GM18519 (cell line): ENCODE data around the gene CAV1.

Experiments used
- ATAC-seq: cut with Tn5 transposase; IDR thresholded peaks from one replicate; pipeline ENCODE4 v1.9.1; 2021; ENCODE audit warnings: mild to moderate bottlenecking, moderate library complexity; ENCODE audit not compliant: unreplicated experiment, low FRiP score

Gene CAV1

GRCh38 chr7:116597384-116597783 is 72.5 kb downstream of the CAV1 start:
- ATAC-seq, result no peak

DNA sequence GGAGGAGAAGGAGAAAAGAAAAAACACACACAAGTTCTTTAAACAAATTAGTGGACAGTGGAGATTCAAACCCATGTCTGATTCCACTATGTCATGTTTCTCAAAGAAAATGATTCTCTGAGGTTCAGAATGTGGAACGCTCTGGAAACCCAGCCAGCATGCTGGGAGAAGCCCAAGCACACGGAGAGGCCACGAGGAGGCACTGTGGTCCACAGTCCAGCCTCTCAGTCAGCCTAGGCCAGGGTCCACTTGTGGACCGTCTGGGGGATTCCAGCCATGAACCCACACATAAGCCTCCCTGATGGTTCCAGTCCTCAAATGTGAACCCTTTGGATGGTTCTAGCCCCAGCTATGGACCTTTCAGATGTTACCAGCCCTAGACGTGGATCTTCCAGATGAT is 73.4 kb downstream of the CAV1 start:
- ATAC-seq, result no peak

DNA sequence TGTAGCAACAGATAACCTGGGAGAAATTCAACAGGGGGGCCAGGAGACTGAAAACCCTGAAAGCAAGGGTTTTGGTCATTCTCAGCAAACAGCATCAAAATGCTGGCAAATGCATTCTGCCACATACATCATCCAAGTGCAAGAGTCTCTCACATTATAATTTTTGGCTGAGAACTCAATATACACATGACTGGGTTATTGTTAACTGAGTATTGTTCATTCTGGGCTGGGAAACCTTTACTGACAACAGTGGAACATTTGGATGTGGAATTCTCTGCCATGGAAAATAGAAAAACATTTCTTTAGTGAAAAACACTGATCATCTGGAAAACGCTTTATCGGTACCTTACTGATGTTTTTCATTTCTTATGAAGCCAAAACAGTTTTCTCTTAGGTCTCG is 74.0 kb downstream of the CAV1 start:
- no peak for ATAC-seq

DNA sequence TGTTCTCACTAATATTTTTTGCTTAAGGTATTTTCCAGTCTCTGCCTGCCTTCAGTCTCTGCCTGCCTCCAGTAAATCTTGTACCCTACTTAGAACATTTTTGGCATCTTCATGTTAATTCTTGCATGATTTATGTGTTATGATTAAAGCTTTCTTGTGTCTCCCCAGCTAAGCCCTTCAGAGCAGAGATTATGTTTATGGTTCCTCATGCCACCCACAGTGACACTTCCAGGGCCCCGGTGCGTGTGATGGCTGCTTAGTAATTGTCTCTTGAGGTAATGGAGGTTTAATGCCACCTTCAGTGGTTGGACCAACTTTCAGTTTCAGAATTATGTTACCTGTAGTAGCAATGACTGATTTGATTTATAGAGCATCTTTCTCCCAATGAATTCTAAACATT is 76.6 kb downstream of the CAV1 start:
- no peak for ATAC-seq

DNA sequence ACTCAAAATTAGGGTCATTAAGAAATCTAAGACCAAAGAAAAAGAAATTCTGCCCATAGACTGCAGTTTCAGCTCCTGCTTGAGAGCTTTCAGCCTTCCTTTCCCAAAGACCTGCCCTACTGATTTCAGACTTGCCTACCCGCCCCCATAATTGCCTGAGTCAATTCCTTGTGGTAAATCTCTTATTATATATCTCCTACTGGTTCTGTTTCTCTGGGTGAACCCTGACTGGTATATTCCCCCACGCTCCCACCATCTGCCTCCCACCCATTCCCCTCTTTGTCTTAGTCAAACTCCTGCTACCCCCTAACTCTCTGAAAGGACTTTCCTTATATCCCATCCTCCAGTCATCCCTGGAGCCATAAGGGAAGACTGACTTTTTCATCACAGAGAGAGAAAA is 82.5 kb downstream of the CAV1 start:
- no peak for ATAC-seq

- ATAC-seq, result no peak
Observed at GRCh38 chr7:116610210-116610609, 85.4 kb downstream of the CAV1 start.

DNA sequence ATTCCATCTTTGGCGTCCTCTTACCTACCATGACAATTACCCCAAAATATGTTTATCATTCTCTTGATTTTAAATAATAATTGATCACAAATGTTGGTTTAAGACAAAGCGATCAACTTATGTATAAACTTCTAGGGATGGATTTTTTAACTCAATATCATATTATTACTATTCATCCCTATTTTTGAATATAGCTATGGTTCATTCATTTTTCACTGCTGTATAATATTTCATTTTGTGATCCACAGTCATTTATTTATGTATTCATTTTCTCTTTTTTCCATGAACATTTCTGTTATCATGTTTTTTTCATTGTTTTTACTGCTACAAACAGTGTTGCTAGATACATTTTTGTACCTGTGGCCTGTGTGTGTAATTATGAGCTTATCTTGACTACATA is 85.9 kb downstream of the CAV1 start:
- no peak for ATAC-seq
